Measurements from ENCODE around the gene MKLN1. TPM values are rescaled to one million over a fixed set of nuclear protein-coding genes. Genes with fewer than 3 reads are reported as not detected.
A peak's percentile ranks its signal among the peaks of the same experiment; 100 is the strongest.

Gene MKLN1
- total and polyA plus RNA-seq, 10 of the 15 experiments (the other 5 are each of a cell fraction or from before 2014, with no cell fraction given), result 13.6 to 55.8 (median 29.3) TPM

GRCh38 chr7:131365838-131366237 lies 38.2 kb downstream of the MKLN1 start (continued):
- no peak for TF ChIP-seq SREBF1 (IDR thresholded peaks at IDR 0.05; ENCODE audit: low read length)
- TF ChIP-seq ZNF622 (IDR thresholded peaks at IDR 0.05), result no peak

- Histone ChIP-seq H4K20me1 (ENCODE audit: control insufficient read depth, insufficient read depth) (0 out of 2 replicates have a peak, but pooled peaks cover 6% of the 10 kb centered on the region), H3K4me2 (ENCODE audit: control insufficient read depth, insufficient read depth) (no peak overlapping the region), H2AFZ (ENCODE audit: control insufficient read depth, low read depth, low read length) (no peak overlapping the region), H3K36me3 (ENCODE audit: control insufficient read depth in 2 of 2, insufficient read depth in 2 of 2, low read length in 1 of 2) (no peaks in the 10 kb centered on the region; a peak in 1 of 4 replicates), H3K9me3 (replicated peaks; ENCODE audit: control insufficient read depth, insufficient read depth, low read length) (peaks cover 6% of the 10 kb centered on the region; the same call in 2 of the 3 replicates), H3K9ac (ENCODE audit: control insufficient read depth, insufficient read depth, low read length) (no peak overlapping the region), H3K4me3 (no peak overlapping the region), H3K79me2 (ENCODE audit: control insufficient read depth, insufficient read depth, low read length) (peaks cover 55% of the 10 kb centered on the region), H3K4me1 (ENCODE audit: control insufficient read depth, insufficient read depth, low read length) (peaks cover 10% of the 10 kb centered on the region; the same call in 1 of the 2 replicates), H3K27me3 (replicated peaks in 1 of 2; ENCODE audit: control insufficient read depth in 2 of 2, insufficient read depth in 2 of 2, low read length in 1 of 2) (no peaks in the 10 kb centered on the region), H3K27ac (ENCODE audit: control insufficient read depth, insufficient read depth) (no peak overlapping the region)
- no peak for FAIRE-seq
- POLR2A ChIA-PET, result no interaction called here
- ATAC-seq, result peak; percentile 26; the same call in 1 of the 3 replicates
- SMC1A ChIA-PET (ENCODE audit: uncharacterized antibody, unreplicated experiment), result no interaction called here
- in situ Hi-C loops (cut with MboI) (no loop called here), intact Hi-C loops (cut with micrococcal nuclease; ENCODE audit: unreplicated experiment) (no loop called here)
- CTCF ChIA-PET, result interaction anchor here (0.6 kb wide), 1 partner anchor 470 kb away, joined by 3 read pairs; no protein-coding TSS in a partner anchor
- TF ChIP-seq MTA3 (IDR thresholded peaks at IDR 0.05; ENCODE audit: borderline replicate concordance, low read length) (no peak), NFXL1 (IDR thresholded peaks at IDR 0.05; ENCODE audit: borderline replicate concordance) (no peak), HSF1 (IDR thresholded peaks at IDR 0.05; ENCODE audit: low read depth, low read length) (no peak), SREBF1 (IDR thresholded peaks at IDR 0.05; ENCODE audit: low read length) (no peak), RELA (IDR thresholded peaks at IDR 0.05; ENCODE audit: borderline replicate concordance, partially characterized antibody) (no peak), TCF7 (IDR thresholded peaks at IDR 0.05; ENCODE audit: borderline replicate concordance) (no peak), KLF5 (IDR thresholded peaks at IDR 0.05; ENCODE audit: partially characterized antibody) (no peak), POU2F2 (IDR thresholded peaks at IDR 0.05; ENCODE audit: borderline replicate concordance, low read depth, low read length) (no peak), KAT2A (conservative IDR thresholded peaks at IDR 0.05; ENCODE audit: control insufficient read depth, low read depth, low read length) (no peak), BCLAF1 (IDR thresholded peaks at IDR 0.05) (no peak), WRNIP1 (IDR thresholded peaks at IDR 0.05; ENCODE audit: borderline replicate concordance, low read depth, low read length) (no peak), EGR1 (IDR thresholded peaks at IDR 0.05; ENCODE audit: borderline replicate concordance in 1 of 2, low read depth in 2 of 2, low read length in 2 of 2) (no peak)
- DNase-seq (ENCODE audit: low read depth, low spot score), result no peak
- RAD21 ChIA-PET (ENCODE audit: unreplicated experiment), result no interaction called here
- BruUV-seq (replicated peaks), result no TSS peak
Observed at GRCh38 chr7:131369354-131369753, 41.7 kb downstream of the MKLN1 start.

Measured in GM12878 (cell line).